GM12892 (cell line): ENCODE measurements around the gene IKZF1.

Experiments used
- POLR2A ChIP-seq: IDR thresholded peaks from 2 replicates; pipeline ENCODE4 v1.6.1; 2011; ENCODE audit warnings: low read depth, low read length, control low read depth
- POLR2AphosphoS5 ChIP-seq: IDR thresholded peaks from 2 replicates; pipeline ENCODE4 v1.6.1; 2011; ENCODE audit warnings: low read depth, low read length, control low read depth

DNA sequence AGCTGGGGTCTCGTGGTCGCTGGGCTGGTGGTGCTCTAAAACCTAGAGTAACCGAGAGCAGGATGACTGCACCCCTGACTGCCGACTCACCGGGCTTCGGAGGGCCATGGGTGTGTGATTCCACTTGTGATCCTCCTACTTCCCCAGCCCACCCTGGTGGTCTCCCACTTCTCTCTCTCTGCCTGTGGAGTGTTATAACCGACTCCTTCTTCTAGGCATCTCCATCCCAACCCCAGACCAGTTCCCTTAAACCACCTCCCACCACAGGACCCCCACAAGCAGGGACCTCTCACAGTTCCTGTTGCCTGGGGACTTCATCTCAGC lies 52.4 kb downstream of the IKZF1 start:
- TF ChIP-seq POLR2A (no peak), POLR2AphosphoS5 (no peak)
